Left renal pelvis (tissue), 4 donors: ENCODE data around the gene PEA15. TPM values are rescaled to one million over a fixed set of nuclear protein-coding genes. Genes with fewer than 3 reads are reported as not detected.
A peak's percentile ranks its signal among the peaks of the same experiment; 100 is the strongest.

Experiments used
- DNase-seq, 4 donors: peaks; one replicate each; pipeline ENCODE4 v3.0.0-alpha.2; 2013; ENCODE audit warnings: low read depth in 4 of 4, low spot score in 3 of 4
- polyA plus RNA-seq, 4 donors: library from polyadenylated mRNA; unstranded; fragments of 120-200 nt; gene quantifications; one replicate each; pipeline ENCODE4 v1.2.1, GENCODE V29; 2013; ENCODE audit not compliant: insufficient read length in 4 of 4

Gene PEA15
- polyA plus RNA-seq, 4 donors = 91.6 to 142 (median 122) TPM

DNA sequence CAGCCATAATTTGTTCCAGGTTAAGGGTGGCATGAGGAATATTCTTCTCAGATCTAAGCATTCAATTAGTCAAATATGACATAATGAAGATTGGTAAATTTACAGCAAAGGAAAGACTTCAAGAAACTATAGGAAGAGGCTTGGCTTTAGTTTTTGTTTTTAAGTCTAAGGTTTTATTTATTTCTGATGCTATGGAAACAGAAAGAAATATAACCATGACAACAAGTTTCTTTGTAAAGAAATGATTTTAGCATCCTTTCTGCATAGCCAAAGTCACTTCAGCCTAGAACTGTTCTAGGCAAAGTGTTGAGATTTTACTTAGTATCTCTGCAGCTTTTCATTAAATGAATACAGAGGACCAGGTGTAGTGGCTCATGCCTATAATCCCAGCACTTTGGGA, 27.7 kb downstream of the PEA15 start:
- no peak for DNase-seq

DNA sequence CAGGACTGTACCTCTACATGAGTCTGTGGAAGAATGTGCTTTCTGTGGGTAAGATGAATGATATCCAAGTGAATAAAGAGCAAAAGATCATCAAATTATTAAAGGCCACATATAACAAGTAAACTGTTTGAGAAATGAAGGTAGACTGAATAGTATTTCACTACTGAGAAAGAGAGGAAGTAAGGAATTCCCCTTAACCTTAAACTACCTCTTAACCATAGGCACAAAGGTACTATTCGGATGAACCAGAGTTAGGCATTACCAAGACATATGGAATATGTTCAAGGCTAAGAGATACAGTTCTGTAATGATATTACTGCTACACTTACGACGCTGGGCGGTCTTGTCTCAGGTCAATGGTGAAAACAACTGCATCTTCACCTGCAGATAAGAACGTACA, 31.6 kb downstream of the PEA15 start:
- no peak for DNase-seq

DNA sequence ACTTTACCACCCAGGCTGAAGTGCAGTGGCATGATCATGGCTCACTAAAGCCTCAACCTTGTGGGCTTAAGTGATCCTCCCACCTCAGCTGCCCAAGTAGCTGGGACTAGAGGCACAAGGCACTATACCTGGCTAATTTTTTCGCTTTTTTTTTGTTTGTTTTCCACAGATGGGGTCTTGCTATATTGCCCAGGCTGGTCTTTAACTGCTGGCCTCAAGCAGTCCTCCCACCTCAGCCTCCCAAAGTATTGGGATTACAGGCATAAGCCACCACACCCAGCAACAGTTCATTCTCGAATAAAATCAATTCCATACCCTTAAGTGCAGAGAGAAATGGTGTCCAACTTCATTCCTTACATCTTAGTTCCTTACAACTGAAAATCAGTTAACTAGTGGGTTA, 32.4 kb downstream of the PEA15 start:
- DNase-seq = no peak

GRCh38 chr1:160238408-160238807, 33.2 kb downstream of the PEA15 start:
- no peak for DNase-seq

- DNase-seq = no peak
Measured at GRCh38 chr1:160239582-160240299, 34.6 kb downstream of the PEA15 start.

GRCh38 chr1:160243767-160244166, 38.6 kb downstream of the PEA15 start:
- no peak for DNase-seq

GRCh38 chr1:160244209-160244608, 39.0 kb downstream of the PEA15 start:
- no peak for DNase-seq

DNA sequence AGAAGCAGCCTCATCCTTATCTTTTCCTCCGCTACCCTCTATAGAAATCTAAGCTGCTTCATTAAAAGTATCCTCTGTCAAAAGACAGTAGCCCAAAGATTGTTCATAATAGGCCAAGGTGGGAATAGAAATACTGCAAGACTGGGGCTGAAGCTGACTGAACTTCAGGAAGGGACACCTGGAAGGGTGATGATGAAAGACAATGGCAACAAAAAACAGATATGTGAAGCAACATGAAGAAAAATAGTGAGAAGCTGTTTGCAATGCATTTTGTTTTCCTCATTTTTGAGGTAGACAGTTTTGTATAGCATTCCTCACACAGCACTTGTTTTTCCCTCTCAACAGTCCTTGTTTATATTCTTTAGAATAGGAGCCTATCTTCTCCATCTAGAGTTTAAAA, 40.2 kb downstream of the PEA15 start:
- no peak for DNase-seq

GRCh38 chr1:160247053-160247452, 41.9 kb downstream of the PEA15 start:
- no peak for DNase-seq

GRCh38 chr1:160251011-160251410, 45.8 kb downstream of the PEA15 start:
- no peak for DNase-seq

DNA sequence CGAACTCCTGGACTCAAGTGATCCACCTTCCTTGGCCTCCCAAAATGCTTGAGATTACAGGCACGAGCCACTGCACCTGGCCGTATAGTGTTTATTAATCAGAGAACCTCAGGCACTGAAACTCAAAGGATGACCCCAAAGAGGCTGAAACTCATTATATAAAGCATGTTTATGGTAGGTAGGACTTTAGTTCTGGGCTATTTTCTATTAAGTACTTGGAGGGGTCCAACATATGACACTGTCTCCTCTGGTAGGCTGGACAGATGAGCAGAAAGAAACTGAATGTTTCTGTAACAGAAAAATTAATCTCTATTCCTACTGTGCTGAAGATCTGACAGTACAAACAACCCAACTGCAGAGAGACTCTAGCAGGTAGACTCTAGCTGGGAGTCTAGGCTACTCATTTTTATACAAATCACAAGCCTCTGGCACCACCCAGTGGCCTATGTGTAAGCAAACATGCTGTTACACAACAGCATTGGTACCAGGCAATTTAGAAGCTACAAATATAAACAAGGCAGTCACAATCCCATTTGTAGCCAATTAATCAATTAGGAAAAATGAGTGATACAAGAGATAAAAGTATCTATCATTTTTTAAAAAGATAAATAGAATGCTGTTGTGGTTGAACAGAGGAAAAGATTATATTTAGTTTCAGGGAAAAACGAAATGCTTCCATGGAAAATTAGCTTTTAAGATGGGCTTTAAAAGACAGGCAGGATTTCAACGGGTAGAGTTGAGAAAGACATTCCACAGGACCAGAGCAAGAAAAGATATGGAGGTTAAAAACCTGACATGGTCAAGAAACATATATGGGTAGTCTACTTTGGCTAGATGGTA, 46.7 kb downstream of the PEA15 start:
- peak in 3 of 4 donors; percentile 25 to 53 (median 34) for DNase-seq

- DNase-seq = no peak
Measured at GRCh38 chr1:160255781-160256300, 50.7 kb downstream of the PEA15 start.

DNA sequence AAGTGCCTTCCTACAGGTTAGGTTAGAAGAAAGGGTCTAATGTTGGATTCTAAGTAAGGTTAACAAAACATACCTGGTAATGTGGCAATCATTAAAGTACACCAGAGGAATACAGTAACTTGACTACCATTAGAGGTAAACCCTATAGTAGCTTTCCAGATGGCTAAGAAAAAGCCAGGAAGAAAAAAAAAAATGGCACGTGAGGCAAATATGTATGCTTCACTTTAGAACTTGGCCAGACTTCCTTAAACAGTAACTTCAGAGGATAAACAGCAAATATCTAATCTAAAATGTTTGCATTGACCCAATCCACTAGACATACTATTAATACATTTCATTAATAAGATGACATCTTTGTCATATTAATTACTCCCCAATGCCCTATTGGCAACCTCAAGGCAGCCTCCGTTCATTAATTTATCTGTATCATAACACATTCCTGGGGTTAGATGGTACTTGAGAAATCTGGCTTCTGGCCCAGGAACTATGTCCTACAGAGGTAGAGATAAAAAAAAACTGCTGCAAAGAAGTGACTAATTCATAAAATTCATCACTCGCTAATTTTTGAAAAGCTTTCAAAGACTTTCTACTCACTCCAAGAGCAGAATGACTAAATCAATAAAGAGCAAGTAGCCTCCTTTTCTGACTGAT, 51.3 kb downstream of the PEA15 start:
- no peak for DNase-seq

DNA sequence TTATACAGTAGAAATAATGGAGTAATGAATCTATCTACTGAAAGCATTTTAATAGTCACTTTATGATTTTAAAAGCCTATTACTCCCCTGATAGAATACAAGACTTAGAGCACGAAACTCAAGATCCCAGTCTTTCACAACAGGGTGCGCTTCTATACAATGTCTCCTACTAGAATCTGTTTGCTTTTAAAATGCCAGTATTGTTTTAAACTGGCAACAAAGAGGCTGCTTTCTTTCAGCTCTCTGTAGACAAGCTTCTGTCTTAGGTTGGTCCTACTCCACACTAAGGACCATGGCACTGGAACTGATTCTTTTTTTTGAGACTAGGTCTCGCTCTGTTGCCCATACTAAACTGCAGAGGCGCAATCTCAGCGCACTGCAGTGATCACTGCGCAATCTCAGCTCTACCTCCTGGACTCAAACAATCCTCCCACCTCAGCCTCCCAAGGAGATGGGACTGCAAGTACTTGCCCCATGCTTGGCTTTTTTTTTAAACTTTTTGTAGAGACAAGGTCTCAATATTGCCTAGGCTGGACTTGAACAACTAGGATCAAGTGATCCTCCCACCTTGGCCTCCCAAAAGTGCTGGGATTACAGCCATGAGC, 52.3 kb downstream of the PEA15 start:
- no peak for DNase-seq

- DNase-seq = no peak
Measured at GRCh38 chr1:160258177-160258798, 53.1 kb downstream of the PEA15 start.

- DNase-seq = peak; percentile 78 to 93 (median 85)
Measured at GRCh38 chr1:160260406-160261382, 55.5 kb downstream of the PEA15 start.

- DNase-seq = peak in 2 of 4 donors; percentile 44 to 60
Measured at GRCh38 chr1:160261556-160261892, 56.3 kb downstream of the PEA15 start.

DNA sequence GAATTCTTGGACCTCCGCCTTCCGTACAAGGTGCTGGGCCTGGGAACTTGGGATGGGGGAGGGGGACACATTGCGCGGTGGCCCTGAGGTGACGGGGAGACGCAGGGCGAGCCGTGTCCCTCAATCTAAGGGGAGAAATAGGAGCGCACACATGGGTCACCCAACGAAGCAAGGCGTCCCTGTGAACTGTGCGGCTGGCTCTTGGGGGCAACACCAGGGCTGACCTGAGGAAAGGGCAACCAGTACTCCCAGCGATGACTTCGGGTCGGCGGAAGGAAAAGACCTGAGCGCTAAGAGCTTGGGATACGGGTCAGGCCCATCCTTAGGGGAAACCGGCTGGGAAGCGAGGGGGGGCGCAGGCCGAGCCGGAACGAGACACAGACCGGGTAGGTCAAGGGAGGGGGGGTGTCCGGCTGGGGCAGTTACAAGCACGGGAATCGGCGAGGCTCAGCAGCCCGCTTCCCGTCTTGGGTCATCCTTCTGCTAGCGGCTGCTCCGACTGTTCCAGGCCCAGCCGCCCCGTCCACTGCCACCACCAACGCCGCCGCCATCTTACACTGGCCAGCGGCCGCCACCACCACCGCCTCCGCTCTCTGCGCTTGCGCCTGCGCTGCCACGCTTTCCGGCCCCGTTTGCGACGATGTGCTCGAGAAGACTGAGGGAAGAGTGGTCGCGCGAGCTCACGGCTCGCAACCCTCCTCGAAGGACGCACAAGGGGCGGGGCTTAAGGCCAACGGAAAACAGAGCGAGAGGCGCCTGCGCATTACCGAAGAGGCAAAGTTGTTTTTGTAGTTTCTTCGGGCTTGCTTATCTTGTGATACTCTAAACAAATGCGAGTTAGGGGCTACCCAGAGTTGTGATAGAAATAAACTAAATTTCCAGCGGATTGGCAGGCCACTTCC, 57.0 kb downstream of the PEA15 start, which contains the start of gene DCAF8:
Gene DCAF8 (minus strand): TSS at position 657 of the 902 bp plus-strand sequence. CDS start 18,541 bp downstream, outside the sequence.
- DNase-seq = peak; percentile 95 to 97 (median 96)
